ENCODE results near the gene MEIS1.

MEIS1 gene

DNA sequence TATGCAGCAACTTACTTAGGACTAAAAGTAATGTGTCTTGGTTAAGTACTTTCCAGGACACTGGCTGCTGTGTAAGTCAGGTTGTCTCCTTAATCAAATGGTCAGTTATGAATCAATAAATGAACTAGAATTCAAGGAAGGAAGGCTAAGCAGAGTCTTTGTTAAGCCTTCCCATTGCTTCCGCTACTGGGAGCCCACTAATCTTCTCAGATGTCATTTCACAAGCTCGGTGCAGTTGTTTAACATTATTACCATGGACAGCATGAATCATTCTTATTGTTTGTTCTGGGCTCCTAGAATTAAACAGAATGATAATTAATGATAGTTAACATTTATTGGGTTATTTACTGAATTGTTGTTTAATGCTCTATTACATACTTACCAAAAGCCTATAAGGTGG is 26.0 kb upstream of the MEIS1 start:
- H3K4me3 ChIP-seq (replicated peaks; ENCODE audit: low read depth, low read length) = no peak overlapping the region
- DNase-seq (ENCODE audit: extremely low read depth, low read depth) = no peak
- TF ChIP-seq, protein P1, sequence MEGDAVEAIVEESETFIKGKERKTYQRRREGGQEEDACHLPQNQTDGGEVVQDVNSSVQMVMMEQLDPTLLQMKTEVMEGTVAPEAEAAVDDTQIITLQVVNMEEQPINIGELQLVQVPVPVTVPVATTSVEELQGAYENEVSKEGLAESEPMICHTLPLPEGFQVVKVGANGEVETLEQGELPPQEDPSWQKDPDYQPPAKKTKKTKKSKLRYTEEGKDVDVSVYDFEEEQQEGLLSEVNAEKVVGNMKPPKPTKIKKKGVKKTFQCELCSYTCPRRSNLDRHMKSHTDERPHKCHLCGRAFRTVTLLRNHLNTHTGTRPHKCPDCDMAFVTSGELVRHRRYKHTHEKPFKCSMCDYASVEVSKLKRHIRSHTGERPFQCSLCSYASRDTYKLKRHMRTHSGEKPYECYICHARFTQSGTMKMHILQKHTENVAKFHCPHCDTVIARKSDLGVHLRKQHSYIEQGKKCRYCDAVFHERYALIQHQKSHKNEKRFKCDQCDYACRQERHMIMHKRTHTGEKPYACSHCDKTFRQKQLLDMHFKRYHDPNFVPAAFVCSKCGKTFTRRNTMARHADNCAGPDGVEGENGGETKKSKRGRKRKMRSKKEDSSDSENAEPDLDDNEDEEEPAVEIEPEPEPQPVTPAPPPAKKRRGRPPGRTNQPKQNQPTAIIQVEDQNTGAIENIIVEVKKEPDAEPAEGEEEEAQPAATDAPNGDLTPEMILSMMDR (IDR thresholded peaks at IDR 0.05; ENCODE audit: low read depth, low read length, missing control alignments) = no peak

DNA sequence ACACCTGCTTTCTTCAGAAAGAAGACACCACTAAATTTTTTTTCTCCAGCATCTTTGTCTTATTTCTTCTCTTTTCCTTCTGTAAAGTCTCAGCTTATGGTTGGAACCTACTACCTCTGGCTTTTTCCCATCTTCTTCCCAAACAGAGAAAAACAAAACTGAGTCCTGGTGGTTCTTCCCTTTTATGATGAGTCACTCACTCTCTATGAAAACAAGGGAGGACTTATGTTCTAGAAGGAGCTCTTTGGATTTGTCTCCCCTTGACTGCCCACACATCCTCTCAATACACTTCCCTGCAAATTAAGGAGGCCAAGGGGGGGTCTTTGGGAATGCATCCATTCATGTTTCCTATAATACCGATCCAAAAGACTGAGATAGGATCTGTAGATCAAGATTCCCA is 22.1 kb upstream of the MEIS1 start:
- H3K4me3 ChIP-seq (replicated peaks; ENCODE audit: low read depth, low read length) = no peak overlapping the region
- no peak for DNase-seq (ENCODE audit: extremely low read depth, low read depth)
- TF ChIP-seq, protein P1 (IDR thresholded peaks at IDR 0.05; ENCODE audit: low read depth, low read length, missing control alignments) = no peak

GRCh38 chr2:66414896-66415295 is 20.0 kb upstream of the MEIS1 start:
- no peak for DNase-seq (ENCODE audit: extremely low read depth, low read depth)
- TF ChIP-seq, protein P1 (IDR thresholded peaks at IDR 0.05; ENCODE audit: low read depth, low read length, missing control alignments) = no peak

GRCh38 chr2:66418381-66418780 is 16.5 kb upstream of the MEIS1 start:
- TF ChIP-seq, protein P1 (IDR thresholded peaks at IDR 0.05; ENCODE audit: low read depth, low read length, missing control alignments) = no peak
- no peak for DNase-seq (ENCODE audit: extremely low read depth, low read depth)
- no peak overlapping the region for H3K4me3 ChIP-seq (replicated peaks; ENCODE audit: low read depth, low read length)

More at GRCh38 chr2:66414896-66415295, 20.0 kb upstream of the MEIS1 start:
- H3K4me3 ChIP-seq (replicated peaks; ENCODE audit: low read depth, low read length) = no peak overlapping the region

GRCh38 chr2:66421612-66422011 is 13.3 kb upstream of the MEIS1 start:
- no peak for DNase-seq (ENCODE audit: extremely low read depth, low read depth)
- TF ChIP-seq, protein P1 (IDR thresholded peaks at IDR 0.05; ENCODE audit: low read depth, low read length, missing control alignments) = no peak
- no peak overlapping the region for H3K4me3 ChIP-seq (replicated peaks; ENCODE audit: low read depth, low read length)

DNA sequence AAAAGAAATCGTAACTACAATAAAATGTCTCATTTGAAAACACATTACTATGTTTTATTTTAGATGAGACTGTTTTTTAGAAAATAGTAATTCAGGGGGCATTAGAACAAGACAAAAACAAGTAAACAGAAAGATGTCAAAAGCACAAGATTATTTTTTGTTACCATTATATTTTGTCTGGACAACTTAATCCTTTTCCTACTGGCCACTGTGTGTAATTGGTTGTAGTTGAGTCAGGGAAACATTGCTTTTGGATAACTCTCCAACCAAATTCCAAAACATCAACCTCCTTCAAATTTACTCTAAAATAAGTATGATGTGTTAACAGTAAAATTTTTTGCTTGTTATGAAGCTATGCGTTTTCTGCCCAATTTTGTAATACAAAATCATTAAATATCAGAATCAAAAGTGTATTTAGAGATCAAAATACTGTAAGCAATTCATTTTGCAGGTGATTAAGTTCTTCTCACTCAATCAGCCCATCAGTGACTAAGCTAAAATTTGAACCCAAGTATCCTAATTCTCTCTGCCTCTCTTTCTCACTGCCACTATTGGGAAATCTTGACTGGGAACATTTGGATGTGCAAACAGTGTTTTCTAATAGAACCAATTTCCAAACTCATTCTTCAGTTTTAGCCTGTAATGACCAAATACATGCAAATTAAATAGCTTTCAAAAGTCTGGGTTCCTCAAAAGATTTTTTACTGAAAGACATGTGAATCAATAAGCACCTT is 11.4 kb upstream of the MEIS1 start:
- TF ChIP-seq, protein P1 (IDR thresholded peaks at IDR 0.05; ENCODE audit: low read depth, low read length, missing control alignments) = no peak
- no peak for DNase-seq (ENCODE audit: extremely low read depth, low read depth)
- H3K4me3 ChIP-seq (replicated peaks; ENCODE audit: low read depth, low read length) = no peak overlapping the region
